ENCODE measurements around the gene GIGYF1.

The GIGYF1 gene

GRCh38 chr7:100684534-100685042 lies 9.5 kb downstream of the GIGYF1 start:
- TF ChIP-seq CTCF (IDR thresholded peaks at IDR 0.05; ENCODE audit: control insufficient read depth, insufficient read depth, low read depth, low read length, missing control alignments), result no peak
- no peak overlapping the region for H3K4me3 ChIP-seq (ENCODE audit: control insufficient read depth, low read depth, low read length)
- no peak for DNase-seq (ENCODE audit: low read depth)

GRCh38 chr7:100683659-100684533 lies 10.2 kb downstream of the GIGYF1 start:
- no peak for DNase-seq (ENCODE audit: low read depth)
- H3K4me3 ChIP-seq (ENCODE audit: control insufficient read depth, low read depth, low read length), result no peak overlapping the region
- no peak for TF ChIP-seq CTCF (IDR thresholded peaks at IDR 0.05; ENCODE audit: control insufficient read depth, insufficient read depth, low read depth, low read length, missing control alignments)

GRCh38 chr7:100682991-100683658 lies 10.9 kb downstream of the GIGYF1 start:
- TF ChIP-seq CTCF (IDR thresholded peaks at IDR 0.05; ENCODE audit: control insufficient read depth, insufficient read depth, low read depth, low read length, missing control alignments), result no peak
- DNase-seq (ENCODE audit: low read depth), result no peak
- H3K4me3 ChIP-seq (ENCODE audit: control insufficient read depth, low read depth, low read length), result no peak overlapping the region

GRCh38 chr7:100682228-100682741 lies 11.8 kb downstream of the GIGYF1 start:
- TF ChIP-seq CTCF (IDR thresholded peaks at IDR 0.05; ENCODE audit: control insufficient read depth, insufficient read depth, low read depth, low read length, missing control alignments), result no peak
- DNase-seq (ENCODE audit: low read depth), result no peak

GRCh38 chr7:100681491-100682227 lies 12.4 kb downstream of the GIGYF1 start:
- no peak for DNase-seq (ENCODE audit: low read depth)
- TF ChIP-seq CTCF (IDR thresholded peaks at IDR 0.05; ENCODE audit: control insufficient read depth, insufficient read depth, low read depth, low read length, missing control alignments), result no peak
- no peak overlapping the region for H3K4me3 ChIP-seq (ENCODE audit: control insufficient read depth, low read depth, low read length)

More at GRCh38 chr7:100682228-100682741, 11.8 kb downstream of the GIGYF1 start:
- no peak overlapping the region for H3K4me3 ChIP-seq (ENCODE audit: control insufficient read depth, low read depth, low read length)
